GM23338 (cell line): Measurements from ENCODE around the gene SMYD3. TPM values are rescaled to one million over a fixed set of nuclear protein-coding genes. Genes with fewer than 3 reads are reported as not detected.

Experiments used
- ATAC-seq: fragments of 200-7000 bp; cut with Tn5 transposase; 3 replicates; pipeline ENCODE4 v1.9.1; 2020
- DNase-seq: peaks from one replicate; pipeline ENCODE4 v3.0.0-alpha.2; 2015; ENCODE audit warnings: low spot score
- H2AFZ ChIP-seq: fragments of 200-600 bp; sonication (generic); 2 replicates; pipeline ENCODE4 v1.8.0; 2016; ENCODE audit warnings: antibody characterized with exemption, mild to moderate bottlenecking, moderate library complexity
- H3F3A ChIP-seq: fragments of 200-600 bp; sonication (generic); replicated peaks from 2 replicates; pipeline ENCODE4 v1.8.0; 2017; ENCODE audit warnings: antibody characterized with exemption, mixed run types, low read depth
- H3K27ac ChIP-seq: fragments of 200-600 bp; sonication (generic); 2 replicates; pipeline ENCODE4 v1.6.1; 2016; ENCODE audit warnings: low read depth
- H3K27me3 ChIP-seq: fragments of 200-600 bp; sonication (generic); 2 replicates; pipeline ENCODE4 v1.8.0; 2016; ENCODE audit warnings: mild to moderate bottlenecking, mixed run types, moderate library complexity; ENCODE audit not compliant: insufficient read depth
- H3K36me3 ChIP-seq: fragments of 200-600 bp; sonication (generic); 2 replicates; pipeline ENCODE4 v1.8.0; 2016; ENCODE audit warnings: mild to moderate bottlenecking; ENCODE audit not compliant: insufficient read depth
- H3K4me1 ChIP-seq: fragments of 200-600 bp; sonication (generic); 2 replicates; pipeline ENCODE4 v1.8.0; 2016; ENCODE audit warnings: mild to moderate bottlenecking, moderate library complexity; ENCODE audit not compliant: insufficient read depth
- H3K4me2 ChIP-seq: fragments of 200-600 bp; sonication (generic); 2 replicates; pipeline ENCODE4 v1.7.1; 2017; ENCODE audit warnings: mixed run types
- H3K4me3 ChIP-seq: fragments of 200-600 bp; sonication (generic); 2 replicates; pipeline ENCODE4 v1.6.1; 2016; ENCODE audit warnings: mixed run types
- H3K79me2 ChIP-seq: fragments of 200-600 bp; sonication (generic); replicated peaks from 2 replicates; pipeline ENCODE4 v1.8.0; 2017; ENCODE audit warnings: mild to moderate bottlenecking; ENCODE audit not compliant: insufficient read depth
- H3K9me2 ChIP-seq: fragments of 200-600 bp; sonication (generic); 2 replicates; pipeline ENCODE4 v1.8.0; 2017; ENCODE audit not compliant: insufficient read depth
- H4K20me1 ChIP-seq: fragments of 200-600 bp; sonication (generic); replicated peaks from 2 replicates; pipeline ENCODE4 v1.8.0; 2017; ENCODE audit warnings: mild to moderate bottlenecking; ENCODE audit not compliant: insufficient read depth
- H3K27ac Mint-ChIP-seq: 2 replicates; pipeline ENCODE4 v1.8.0; 2020; ENCODE audit warnings: inconsistent platforms, mild to moderate bottlenecking, moderate library complexity, mixed read lengths
- H3K27me3 Mint-ChIP-seq: 3 replicates; pipeline ENCODE4 v1.8.0; 2022; ENCODE audit warnings: low read depth, mild to moderate bottlenecking, moderate library complexity, mixed read lengths, inconsistent platforms; ENCODE audit not compliant: insufficient read depth, poor library complexity
- H3K36me3 Mint-ChIP-seq: 3 replicates; pipeline ENCODE4 v1.8.0; 2021; ENCODE audit warnings: low read depth, mild to moderate bottlenecking, inconsistent platforms, moderate library complexity, mixed read lengths
- H3K4me1 Mint-ChIP-seq: 3 replicates; pipeline ENCODE4 v1.8.0; 2020; ENCODE audit warnings: mild to moderate bottlenecking, inconsistent platforms, mixed read lengths
- H3K4me3 Mint-ChIP-seq: 3 replicates; pipeline ENCODE4 v1.8.0; 2021; ENCODE audit warnings: moderate library complexity, mild to moderate bottlenecking, inconsistent platforms, mixed read lengths
- H3K9me3 Mint-ChIP-seq: 3 replicates; pipeline ENCODE4 v1.8.0; 2020; ENCODE audit warnings: moderate library complexity, mild to moderate bottlenecking, inconsistent platforms, mixed read lengths
- CREB1 ChIP-seq: fragments of 250-450 bp; sonication (Bioruptor Pico); IDR thresholded peaks from 2 replicates; pipeline ENCODE4 v1.5.0; 2020; ENCODE audit warnings: low read depth, mild to moderate bottlenecking, moderate library complexity
- CTCF ChIP-seq, 2 experiments: fragments of 200-600 bp in 1 of 2; sonication (generic) in 1 of 2; conservative IDR thresholded peaks; 2 replicates each; pipeline versions ENCODE4 v1.5.1 to v1.6.1; 2016 to 2017; ENCODE audit warnings: antibody characterized with exemption in 2 of 2, low read depth in 2 of 2, mild to moderate bottlenecking in 2 of 2, moderate library complexity in 1 of 2
- EZH2 ChIP-seq: fragments of 200-600 bp; sonication (generic); IDR thresholded peaks from one replicate; pipeline ENCODE4 v1.8.0; 2017; ENCODE audit warnings: antibody characterized with exemption, mild to moderate bottlenecking, low read depth; ENCODE audit not compliant: unreplicated experiment
- EZH2phosphoT487 ChIP-seq: fragments of 200-600 bp; sonication (generic); IDR thresholded peaks from one replicate; pipeline ENCODE4 v1.8.1; 2018; ENCODE audit warnings: antibody characterized with exemption; ENCODE audit not compliant: unreplicated experiment
- JUNB ChIP-seq: IDR thresholded peaks from one replicate; pipeline ENCODE4 v1.6.1; 2016; ENCODE audit warnings: antibody characterized with exemption; ENCODE audit not compliant: unreplicated experiment
- NANOG ChIP-seq: IDR thresholded peaks from 2 replicates; pipeline ENCODE4 v1.6.1; 2016; ENCODE audit warnings: antibody characterized with exemption, borderline replicate concordance
- POLR2AphosphoS5 ChIP-seq: IDR thresholded peaks from 2 replicates; pipeline ENCODE4 v1.6.1; 2016; ENCODE audit warnings: antibody characterized with exemption, low read depth
- REST ChIP-seq: IDR thresholded peaks from one replicate; pipeline ENCODE4 v1.6.1; 2018; ENCODE audit warnings: antibody characterized with exemption; ENCODE audit not compliant: unreplicated experiment
- STAT1 ChIP-seq: IDR thresholded peaks from one replicate; pipeline ENCODE4 v1.6.1; 2016; ENCODE audit warnings: antibody characterized with exemption; ENCODE audit not compliant: unreplicated experiment
- ZNF114 ChIP-seq: fragments of 250-450 bp; sonication (Bioruptor Pico); IDR thresholded peaks from 2 replicates; pipeline ENCODE4 v1.5.0; 2020; ENCODE audit warnings: mild to moderate bottlenecking, moderate library complexity
- ZNF331 ChIP-seq: fragments of 250-450 bp; sonication (Bioruptor Pico); IDR thresholded peaks from 2 replicates; pipeline ENCODE4 v1.5.0; 2020; ENCODE audit warnings: low read depth, mild to moderate bottlenecking, moderate library complexity
- polyA plus RNA-seq: library from polyadenylated mRNA; unstranded; fragments of >200 nt; fragmentation: Nextera tagmentation; extraction: Ambion mirVana; gene quantifications from 2 replicates; pipeline ENCODE4 v1.2.1, GENCODE V29; 2016
- total RNA-seq: library from RNA; depleted of rRNA; stranded (reverse); fragments of >200 nt; shearing (Covaris generic); gene quantifications from 2 replicates; pipeline ENCODE4 v1.2.3, GENCODE V29; 2014
- TF ChIP-seq, protein P1 (sequence below): IDR thresholded peaks from 2 replicates; pipeline ENCODE4 v1.6.1; 2016; ENCODE audit warnings: antibody characterized with exemption
- TF ChIP-seq, protein P2 (sequence below): fragments of 250-450 bp; sonication (Bioruptor Pico); IDR thresholded peaks from 2 replicates; pipeline ENCODE4 v1.5.0; 2020; ENCODE audit warnings: mild to moderate bottlenecking, moderate library complexity

The SMYD3 gene
- total and polyA plus RNA-seq, 2 experiments from 2014 or later = 31.8 to 34.4 TPM

DNA sequence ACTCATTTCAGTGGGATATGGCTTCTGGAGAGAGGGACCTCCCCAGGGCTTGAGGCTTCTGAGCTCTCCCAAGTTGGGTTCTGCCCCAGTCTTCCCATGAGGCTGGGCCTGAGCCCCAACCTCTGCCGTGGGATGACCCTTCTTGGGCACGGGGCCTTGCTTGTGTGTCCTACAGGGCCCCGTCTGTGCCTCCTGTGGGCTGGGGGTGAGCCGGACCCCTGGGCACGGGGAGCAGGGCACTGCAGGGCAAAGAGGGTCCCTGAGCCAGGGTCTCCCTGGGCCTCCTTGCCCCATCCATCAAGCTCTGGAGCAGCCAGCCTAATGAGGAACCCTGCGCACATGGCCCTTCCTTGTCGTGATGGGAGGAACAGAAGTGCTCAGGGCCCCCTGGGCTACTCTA, 5.2 kb upstream of the SMYD3 start:
- Mint-ChIP-seq H3K4me1 (no peaks in the 10 kb centered on the region), H3K4me3 (no peak overlapping the region), H3K27ac (no peak overlapping the region), H3K36me3 (peaks cover 7% of the 10 kb centered on the region), H3K27me3 (peaks cover 15% of the 10 kb centered on the region), H3K9me3 (peaks cover 53% of the 10 kb centered on the region)
- Histone ChIP-seq H3F3A (no peaks in the 10 kb centered on the region), H3K79me2 (no peaks in the 10 kb centered on the region), H3K4me1 (no peaks in the 10 kb centered on the region), H2AFZ (no peak overlapping the region), H3K4me2 (no peak overlapping the region), H3K9me2 (no peaks in the 10 kb centered on the region), H3K27ac (no peak overlapping the region), H4K20me1 (no peaks in the 10 kb centered on the region), H3K36me3 (no peaks in the 10 kb centered on the region), H3K27me3 (no peaks in the 10 kb centered on the region), H3K4me3 (no peak overlapping the region)
- ATAC-seq (no peak), DNase-seq (no peak)
- TF ChIP-seq CTCF (conservative IDR thresholded peaks at IDR 0.05; ENCODE audit: low read depth in 2 of 2) (no peak), REST (no peak), EZH2phosphoT487 (no peak), JUNB (no peak), CREB1 (CRISPR knock-in tag) (no peak), NANOG (no peak), POLR2AphosphoS5 (no peak), ZNF331 (CRISPR knock-in tag) (no peak), STAT1 (no peak), EZH2 (no peak), ZNF114 (CRISPR knock-in tag) (no peak)
- TF ChIP-seq, protein P1, sequence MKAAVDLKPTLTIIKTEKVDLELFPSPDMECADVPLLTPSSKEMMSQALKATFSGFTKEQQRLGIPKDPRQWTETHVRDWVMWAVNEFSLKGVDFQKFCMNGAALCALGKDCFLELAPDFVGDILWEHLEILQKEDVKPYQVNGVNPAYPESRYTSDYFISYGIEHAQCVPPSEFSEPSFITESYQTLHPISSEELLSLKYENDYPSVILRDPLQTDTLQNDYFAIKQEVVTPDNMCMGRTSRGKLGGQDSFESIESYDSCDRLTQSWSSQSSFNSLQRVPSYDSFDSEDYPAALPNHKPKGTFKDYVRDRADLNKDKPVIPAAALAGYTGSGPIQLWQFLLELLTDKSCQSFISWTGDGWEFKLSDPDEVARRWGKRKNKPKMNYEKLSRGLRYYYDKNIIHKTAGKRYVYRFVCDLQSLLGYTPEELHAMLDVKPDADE = no peak
- TF ChIP-seq, protein P2, sequence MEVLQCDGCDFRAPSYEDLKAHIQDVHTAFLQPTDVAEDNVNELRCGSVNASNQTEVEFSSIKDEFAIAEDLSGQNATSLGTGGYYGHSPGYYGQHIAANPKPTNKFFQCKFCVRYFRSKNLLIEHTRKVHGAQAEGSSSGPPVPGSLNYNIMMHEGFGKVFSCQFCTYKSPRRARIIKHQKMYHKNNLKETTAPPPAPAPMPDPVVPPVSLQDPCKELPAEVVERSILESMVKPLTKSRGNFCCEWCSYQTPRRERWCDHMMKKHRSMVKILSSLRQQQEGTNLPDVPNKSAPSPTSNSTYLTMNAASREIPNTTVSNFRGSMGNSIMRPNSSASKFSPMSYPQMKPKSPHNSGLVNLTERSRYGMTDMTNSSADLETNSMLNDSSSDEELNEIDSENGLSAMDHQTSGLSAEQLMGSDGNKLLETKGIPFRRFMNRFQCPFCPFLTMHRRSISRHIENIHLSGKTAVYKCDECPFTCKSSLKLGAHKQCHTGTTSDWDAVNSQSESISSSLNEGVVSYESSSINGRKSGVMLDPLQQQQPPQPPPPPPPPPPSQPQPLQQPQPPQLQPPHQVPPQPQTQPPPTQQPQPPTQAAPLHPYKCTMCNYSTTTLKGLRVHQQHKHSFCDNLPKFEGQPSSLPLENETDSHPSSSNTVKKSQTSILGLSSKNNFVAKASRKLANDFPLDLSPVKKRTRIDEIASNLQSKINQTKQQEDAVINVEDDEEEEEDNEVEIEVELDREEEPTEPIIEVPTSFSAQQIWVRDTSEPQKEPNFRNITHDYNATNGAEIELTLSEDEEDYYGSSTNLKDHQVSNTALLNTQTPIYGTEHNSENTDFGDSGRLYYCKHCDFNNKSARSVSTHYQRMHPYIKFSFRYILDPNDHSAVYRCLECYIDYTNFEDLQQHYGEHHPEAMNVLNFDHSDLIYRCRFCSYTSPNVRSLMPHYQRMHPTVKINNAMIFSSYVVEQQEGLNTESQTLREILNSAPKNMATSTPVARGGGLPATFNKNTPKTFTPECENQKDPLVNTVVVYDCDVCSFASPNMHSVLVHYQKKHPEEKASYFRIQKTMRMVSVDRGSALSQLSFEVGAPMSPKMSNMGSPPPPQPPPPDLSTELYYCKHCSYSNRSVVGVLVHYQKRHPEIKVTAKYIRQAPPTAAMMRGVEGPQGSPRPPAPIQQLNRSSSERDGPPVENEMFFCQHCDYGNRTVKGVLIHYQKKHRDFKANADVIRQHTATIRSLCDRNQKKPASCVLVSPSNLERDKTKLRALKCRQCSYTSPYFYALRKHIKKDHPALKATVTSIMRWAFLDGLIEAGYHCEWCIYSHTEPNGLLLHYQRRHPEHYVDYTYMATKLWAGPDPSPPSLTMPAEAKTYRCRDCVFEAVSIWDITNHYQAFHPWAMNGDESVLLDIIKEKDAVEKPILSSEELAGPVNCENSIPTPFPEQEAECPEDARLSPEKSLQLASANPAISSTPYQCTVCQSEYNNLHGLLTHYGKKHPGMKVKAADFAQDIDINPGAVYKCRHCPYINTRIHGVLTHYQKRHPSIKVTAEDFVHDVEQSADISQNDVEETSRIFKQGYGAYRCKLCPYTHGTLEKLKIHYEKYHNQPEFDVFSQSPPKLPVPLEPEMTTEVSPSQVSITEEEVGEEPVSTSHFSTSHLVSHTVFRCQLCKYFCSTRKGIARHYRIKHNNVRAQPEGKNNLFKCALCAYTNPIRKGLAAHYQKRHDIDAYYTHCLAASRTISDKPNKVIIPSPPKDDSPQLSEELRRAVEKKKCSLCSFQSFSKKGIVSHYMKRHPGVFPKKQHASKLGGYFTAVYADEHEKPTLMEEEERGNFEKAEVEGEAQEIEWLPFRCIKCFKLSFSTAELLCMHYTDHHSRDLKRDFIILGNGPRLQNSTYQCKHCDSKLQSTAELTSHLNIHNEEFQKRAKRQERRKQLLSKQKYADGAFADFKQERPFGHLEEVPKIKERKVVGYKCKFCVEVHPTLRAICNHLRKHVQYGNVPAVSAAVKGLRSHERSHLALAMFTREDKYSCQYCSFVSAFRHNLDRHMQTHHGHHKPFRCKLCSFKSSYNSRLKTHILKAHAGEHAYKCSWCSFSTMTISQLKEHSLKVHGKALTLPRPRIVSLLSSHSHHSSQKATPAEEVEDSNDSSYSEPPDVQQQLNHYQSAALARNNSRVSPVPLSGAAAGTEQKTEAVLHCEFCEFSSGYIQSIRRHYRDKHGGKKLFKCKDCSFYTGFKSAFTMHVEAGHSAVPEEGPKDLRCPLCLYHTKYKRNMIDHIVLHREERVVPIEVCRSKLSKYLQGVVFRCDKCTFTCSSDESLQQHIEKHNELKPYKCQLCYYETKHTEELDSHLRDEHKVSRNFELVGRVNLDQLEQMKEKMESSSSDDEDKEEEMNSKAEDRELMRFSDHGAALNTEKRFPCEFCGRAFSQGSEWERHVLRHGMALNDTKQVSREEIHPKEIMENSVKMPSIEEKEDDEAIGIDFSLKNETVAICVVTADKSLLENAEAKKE = no peak
